OCI-LY3 (cell line): Measurements from ENCODE around the gene PSEN1.

Experiments
- H2AFZ ChIP-seq: fragments of 200-600, 300-600 bp; shearing (Covaris generic); 2 replicates; pipeline ENCODE4 v1.6.0; 2014; ENCODE audit warnings: antibody characterized with exemption, low read depth, low read length
- H3K27ac ChIP-seq: fragments of 200-600, 300-600 bp; sonication (generic); 2 replicates; pipeline ENCODE4 v1.5.1; 2014; ENCODE audit warnings: mild to moderate bottlenecking, low read length, moderate library complexity, mixed read lengths
- H3K27me3 ChIP-seq: fragments of 200-600, 300-600 bp; sonication (generic); 2 replicates; pipeline ENCODE4 v1.6.1; 2014; ENCODE audit warnings: low read depth, low read length, mixed read lengths
- H3K36me3 ChIP-seq: fragments of 200-600, 300-600 bp; sonication (generic); replicated peaks from 2 replicates; pipeline ENCODE3; 2014; ENCODE audit warnings: low read depth, low read length, mixed read lengths
- H3K4me1 ChIP-seq: fragments of 300-600, 200-600 bp; sonication (generic); 2 replicates; pipeline ENCODE4 v1.6.1; 2014; ENCODE audit warnings: low read length, mixed read lengths
- H3K4me2 ChIP-seq: fragments of 200-600, 300-600 bp; sonication (generic); 2 replicates; pipeline ENCODE4 v1.6.1; 2014; ENCODE audit warnings: low read length, mixed read lengths
- H3K4me3 ChIP-seq: fragments of 300-600, 200-600 bp; sonication (generic); 2 replicates; pipeline ENCODE4 v1.5.1; 2014; ENCODE audit warnings: antibody characterized with exemption, mild to moderate bottlenecking, low read length, moderate library complexity
- H3K79me2 ChIP-seq: fragments of 300-600, 200-600 bp; shearing (Covaris generic); 2 replicates; pipeline ENCODE4 v1.6.1; 2014; ENCODE audit warnings: mild to moderate bottlenecking, low read length, mixed read lengths
- H3K9ac ChIP-seq: fragments of 300-600, 200-600 bp; shearing (Covaris generic); 2 replicates; pipeline ENCODE4 v1.6.0; 2014; ENCODE audit warnings: mild to moderate bottlenecking, low read length, moderate library complexity
- H3K9me3 ChIP-seq: fragments of 200-600, 300-600 bp; shearing (Covaris generic); 2 replicates; pipeline ENCODE4 v1.6.1; 2014; ENCODE audit warnings: low read length, mixed read lengths; ENCODE audit not compliant: insufficient read depth
- H4K20me1 ChIP-seq: fragments of 200-600, 300-600 bp; sonication (generic); 2 replicates; pipeline ENCODE4 v1.6.1; 2016; ENCODE audit warnings: low read length, mixed read lengths; ENCODE audit not compliant: insufficient read depth
- CTCF ChIP-seq: fragments of 200-600, 300-600 bp; sonication (generic); IDR thresholded peaks from 2 replicates; pipeline ENCODE4 v1.5.1; 2014; ENCODE audit warnings: antibody characterized with exemption, low read length, low read depth
- EZH2phosphoT487 ChIP-seq: fragments of 200-600 bp; shearing (Covaris generic); IDR thresholded peaks from 2 replicates; pipeline ENCODE4 v1.6.1; 2018; ENCODE audit warnings: antibody characterized with exemption, mixed run types, low read depth

Gene PSEN1

GRCh38 chr14:73267474-73267873 is 131.2 kb downstream of the PSEN1 start:
- H3K9ac ChIP-seq = no peak overlapping the region
- TF ChIP-seq EZH2phosphoT487 (no peak), CTCF (no peak)
- no peaks in the 10 kb centered on the region for H3K27me3 ChIP-seq

GRCh38 chr14:73269729-73270531 is 133.6 kb downstream of the PSEN1 start:
- Histone ChIP-seq H3K9ac (peak overlapping the region; percentile 27; the same call in 1 of the 2 replicates), H3K4me2 (peak overlapping the region; percentile 62), H3K36me3 (peaks cover 7% of the 10 kb centered on the region), H4K20me1 (no peaks in the 10 kb centered on the region), H3K79me2 (no peaks in the 10 kb centered on the region), H3K4me3 (peak overlapping the region; percentile 64), H3K4me1 (no peaks in the 10 kb centered on the region), H3K27ac (no peak overlapping the region), H3K27me3 (no peaks in the 10 kb centered on the region), H2AFZ (0 out of 2 replicates have a peak overlapping the region, but pooled peaks have one; percentile 15), H3K9me3 (no peaks in the 10 kb centered on the region)
- no peak for TF ChIP-seq EZH2phosphoT487
- TF ChIP-seq CTCF = no peak

More at GRCh38 chr14:73267474-73267873, 131.2 kb downstream of the PSEN1 start:
- Histone ChIP-seq H3K4me1 (no peaks in the 10 kb centered on the region), H3K27ac (no peak overlapping the region), H3K4me3 (no peak overlapping the region), H4K20me1 (no peaks in the 10 kb centered on the region), H3K9me3 (no peaks in the 10 kb centered on the region), H2AFZ (no peak overlapping the region), H3K36me3 (no peaks in the 10 kb centered on the region), H3K4me2 (no peak overlapping the region), H3K79me2 (no peaks in the 10 kb centered on the region)

GRCh38 chr14:73272393-73272792 is 136.1 kb downstream of the PSEN1 start:
- no peak for TF ChIP-seq CTCF
- TF ChIP-seq EZH2phosphoT487 = no peak
- no peaks in the 10 kb centered on the region for H3K4me1 ChIP-seq
- H3K36me3 ChIP-seq = peaks cover 18% of the 10 kb centered on the region

More at GRCh38 chr14:73272393-73272792, 136.1 kb downstream of the PSEN1 start:
- Histone ChIP-seq H3K79me2 (no peaks in the 10 kb centered on the region), H3K27ac (no peak overlapping the region), H3K4me2 (no peak overlapping the region), H3K9ac (no peak overlapping the region), H3K4me3 (no peak overlapping the region), H2AFZ (no peak overlapping the region), H4K20me1 (no peaks in the 10 kb centered on the region; the same call in 1 of the 2 replicates), H3K27me3 (no peaks in the 10 kb centered on the region), H3K9me3 (no peaks in the 10 kb centered on the region)
